K562 treated with DMSO at 1 percent for 12 hours (cell line): ENCODE results near the gene PPP4R1. TPM values are rescaled to one million over a fixed set of nuclear protein-coding genes. Genes with fewer than 3 reads are reported as not detected.

Experiments
- total RNA-seq: library from RNA; unstranded; fragments of 300-600 nt; gene quantifications from 2 replicates; pipeline ENCODE4 v1.2.3, GENCODE V29; 2022; ENCODE audit not compliant: insufficient read depth

The PPP4R1 gene
- 18.7 and 54.6 TPM in 2 replicates for total RNA-seq

GRCh38 chr18:9614401-9615279 lies at the start of gene PPP4R1:
PPP4R1 (minus strand) TSS chr18:9614559; CDS start chr18:9614484, 75 bp downstream.

Other genes starting within 250 kb of the PPP4R1 start
- gene RALBP1, start 139.0 kb downstream of the PPP4R1 start, total RNA-seq = 28.8 and 54.9 TPM in 2 replicates
- 10.5 and 28.0 TPM in 2 replicates for gene RAB31, start 93.7 kb upstream of the PPP4R1 start, total RNA-seq